HepG2 (cell line): ENCODE results near the gene UBR1. TPM values are rescaled to one million over a fixed set of nuclear protein-coding genes. Genes with fewer than 3 reads are reported as not detected.
A peak's percentile ranks its signal among the peaks of the same experiment; 100 is the strongest.

Source experiments
- ARID3A ChIP-seq: IDR thresholded peaks from 2 replicates; pipeline ENCODE4 v1.6.1; 2012; ENCODE audit warnings: low read depth, low read length, improper control_type of control experiment
- CREBL2 ChIP-seq: sonication (generic); formaldehyde crosslinking; IDR thresholded peaks from 2 replicates; pipeline ENCODE4 v1.8.1; 2023; ENCODE audit warnings: missing genetic modification reagents, mild to moderate bottlenecking, borderline replicate concordance
- ESRRA ChIP-seq: sonication (generic); formaldehyde crosslinking; IDR thresholded peaks from 2 replicates; pipeline ENCODE4 v1.5.1; 2020; ENCODE audit warnings: mild to moderate bottlenecking, low read depth, missing genetic modification reagents
- HNRNPL ChIP-seq: fragments of 200-400 bp; formaldehyde crosslinking; IDR thresholded peaks from 2 replicates; pipeline ENCODE4 v1.6.1; 2017; ENCODE audit warnings: mild to moderate bottlenecking, low read depth, low read length
- KLF13 ChIP-seq: sonication (generic); formaldehyde crosslinking; IDR thresholded peaks from 2 replicates; pipeline ENCODE4 v1.4.0; 2020; ENCODE audit warnings: mild to moderate bottlenecking, missing genetic modification reagents
- MEIS1 ChIP-seq: sonication (generic); formaldehyde crosslinking; IDR thresholded peaks from 2 replicates; pipeline ENCODE4 v1.9.0; 2021; ENCODE audit warnings: mild to moderate bottlenecking, missing genetic modification reagents, moderate library complexity, borderline replicate concordance
- NFIC ChIP-seq: IDR thresholded peaks from 2 replicates; pipeline ENCODE4 v1.6.1; 2012; ENCODE audit warnings: mild to moderate bottlenecking, low read length, inconsistent platforms
- NFKB2 ChIP-seq: sonication (generic); formaldehyde crosslinking; IDR thresholded peaks from 2 replicates; pipeline ENCODE4 v1.4.0; 2020; ENCODE audit warnings: missing genetic modification reagents, borderline replicate concordance
- PAF1 ChIP-seq: IDR thresholded peaks from 2 replicates; pipeline ENCODE4 v1.6.1; 2016; ENCODE audit warnings: missing genetic modification reagents, missing compliant biosample characterization
- PCBP1 ChIP-seq: fragments of 200-400 bp; formaldehyde crosslinking; IDR thresholded peaks from 2 replicates; pipeline ENCODE4 v1.6.1; 2017; ENCODE audit warnings: mild to moderate bottlenecking, low read depth, low read length, borderline replicate concordance
- PPARG ChIP-seq: conservative IDR thresholded peaks from 2 replicates; pipeline ENCODE4 v1.6.1; 2016; ENCODE audit warnings: missing biosample characterization, missing genetic modification reagents
- PRMT3 ChIP-seq: sonication (generic); formaldehyde crosslinking; IDR thresholded peaks from 2 replicates; pipeline ENCODE4 v1.8.1; 2022; ENCODE audit warnings: low read depth, mild to moderate bottlenecking, moderate library complexity, missing genetic modification reagents, borderline replicate concordance
- RARA ChIP-seq: IDR thresholded peaks from 2 replicates; pipeline ENCODE4 v1.6.1; 2016; ENCODE audit warnings: missing genetic modification reagents, missing compliant biosample characterization
- RCOR2 ChIP-seq: IDR thresholded peaks from 2 replicates; pipeline ENCODE4 v1.6.1; 2016; ENCODE audit warnings: missing biosample characterization, missing genetic modification reagents
- REPIN1 ChIP-seq: sonication (generic); formaldehyde crosslinking; IDR thresholded peaks from 2 replicates; pipeline ENCODE4 v1.8.0; 2022; ENCODE audit warnings: missing genetic modification reagents, low read depth, mild to moderate bottlenecking, borderline replicate concordance
- SCMH1 ChIP-seq: sonication (generic); formaldehyde crosslinking; IDR thresholded peaks from 2 replicates; pipeline ENCODE4 v1.9.0; 2021; ENCODE audit warnings: missing genetic modification reagents, mild to moderate bottlenecking, borderline replicate concordance
- SOX5 ChIP-seq: IDR thresholded peaks from 2 replicates; pipeline ENCODE4 v1.6.1; 2016; ENCODE audit warnings: borderline replicate concordance
- TGIF2 ChIP-seq: IDR thresholded peaks from 2 replicates; pipeline ENCODE4 v1.6.1; 2016; ENCODE audit warnings: control low read depth, missing compliant biosample characterization
- ZFAT ChIP-seq: sonication (generic); formaldehyde crosslinking; conservative IDR thresholded peaks from 2 replicates; pipeline ENCODE4 v1.8.1; 2023; ENCODE audit warnings: missing genetic modification reagents, inconsistent platforms
- ZKSCAN1 ChIP-seq: fragments of 150-350 bp; IDR thresholded peaks from 2 replicates; pipeline ENCODE4 v1.6.1; 2014; ENCODE audit warnings: low read length
- ZNF274 ChIP-seq: sonication (generic); formaldehyde crosslinking; IDR thresholded peaks from 2 replicates; pipeline ENCODE4 v1.5.1; 2020; ENCODE audit warnings: mild to moderate bottlenecking, missing genetic modification reagents
- ZNF280D ChIP-seq: sonication (generic); formaldehyde crosslinking; IDR thresholded peaks from 2 replicates; pipeline ENCODE4 v1.5.1; 2020; ENCODE audit warnings: mild to moderate bottlenecking, missing genetic modification reagents
- ZNF660 ChIP-seq: sonication (generic); formaldehyde crosslinking; IDR thresholded peaks from 2 replicates; pipeline ENCODE4 v1.5.1; 2020; ENCODE audit warnings: mild to moderate bottlenecking, low read depth, missing genetic modification reagents, borderline replicate concordance
- ZNF670 ChIP-seq: sonication (generic); formaldehyde crosslinking; IDR thresholded peaks from 2 replicates; pipeline ENCODE4 v1.8.0; 2022; ENCODE audit warnings: mild to moderate bottlenecking, missing genetic modification reagents, borderline replicate concordance
- ZNF775 ChIP-seq: sonication (generic); formaldehyde crosslinking; IDR thresholded peaks from 2 replicates; pipeline ENCODE4 v1.4.0; 2020; ENCODE audit warnings: missing genetic modification reagents, mild to moderate bottlenecking, moderate library complexity, borderline replicate concordance
- ZSCAN12 ChIP-seq: sonication (generic); formaldehyde crosslinking; IDR thresholded peaks from 2 replicates; pipeline ENCODE4 v1.9.0; 2021; ENCODE audit warnings: mild to moderate bottlenecking, missing genetic modification reagents
- polyA plus RNA-seq, 8 experiments: library from polyadenylated mRNA; depleted of rRNA in 3 of 8; stranded (reverse) in 7 of 8; unstranded in 1 of 8; fragments of >200 nt; fragmentation: Illumina TruSeq in 4 of 8; extraction: Trizol in 4 of 8; gene quantifications; 2 replicates each; pipeline versions ENCODE4 v1.2.1 to v1.2.3, GENCODE V29; 2011 to 2016; ENCODE audit warnings: low read depth in 4 of 8, missing spikeins in 1 of 8, mixed read lengths in 1 of 8; ENCODE audit not compliant: insufficient read depth in 1 of 8
- total RNA-seq, 5 experiments: library from RNA; depleted of rRNA; stranded (reverse); fragments of >200 nt; fragmentation: Illumina TruSeq; extraction: Trizol; gene quantifications; 2 replicates each; pipeline ENCODE4 v1.2.3, GENCODE V29; 2016; ENCODE audit warnings: low read depth in 1 of 5

The UBR1 gene
- total and polyA plus RNA-seq, 2 of the 13 experiments (the other 11 are each of a cell fraction or from before 2014, with no cell fraction given): 6.4 to 18.0 TPM

- TF ChIP-seq ZNF670 (CRISPR knock-in tag): no peak; the same call in 1 of the 2 replicates
- peak; percentile 81 for TF ChIP-seq TGIF2 (CRISPR knock-in tag)
- TF ChIP-seq NFKB2 (CRISPR knock-in tag): peak; percentile 47
- TF ChIP-seq NFIC: no peak
- TF ChIP-seq ARID3A: 0 out of 2 replicates have a peak, but pooled peaks have one; percentile 16
- TF ChIP-seq ZFAT (CRISPR knock-in tag): no peak
- peak; percentile 32 for TF ChIP-seq RARA (CRISPR knock-in tag)
- TF ChIP-seq PCBP1: peak; percentile 79; the same call in 1 of the 2 replicates
- TF ChIP-seq ZSCAN12: no peak
- no peak for TF ChIP-seq REPIN1 (CRISPR knock-in tag)
- no peak for TF ChIP-seq ESRRA (CRISPR knock-in tag)
- TF ChIP-seq PRMT3 (CRISPR knock-in tag): no peak
- no peak for TF ChIP-seq KLF13 (CRISPR knock-in tag)
- TF ChIP-seq PAF1: no peak
- TF ChIP-seq CREBL2: no peak
- no peak for TF ChIP-seq PPARG (CRISPR knock-in tag)
- no peak for TF ChIP-seq ZNF274
- TF ChIP-seq SCMH1 (CRISPR knock-in tag): no peak
- no peak for TF ChIP-seq RCOR2
- TF ChIP-seq ZNF775 (CRISPR knock-in tag): no peak
- TF ChIP-seq ZNF280D (CRISPR knock-in tag): no peak
- no peak for TF ChIP-seq ZNF660
- TF ChIP-seq ZKSCAN1: no peak
- TF ChIP-seq HNRNPL: no peak
- TF ChIP-seq SOX5: no peak; the same call in 1 of the 2 replicates
- TF ChIP-seq MEIS1 (CRISPR knock-in tag): peak; percentile 62; the same call in 1 of the 2 replicates
Observed at GRCh38 chr15:42920519-42921341, 185.1 kb downstream of the UBR1 start, which contains the start of gene TTBK2 (continued).
